WTC11 (cell line): ENCODE results near the gene MT1F.

ENCODE experiments used
- MAX ChIP-seq: sonication (generic); formaldehyde crosslinking; IDR thresholded peaks from 2 replicates; pipeline ENCODE4 v1.8.0; 2022; ENCODE audit warnings: mild to moderate bottlenecking, missing genetic modification reagents
- RELA ChIP-seq: sonication (generic); formaldehyde crosslinking; IDR thresholded peaks from 2 replicates; pipeline ENCODE4 v1.8.1; 2022; ENCODE audit warnings: missing genetic modification reagents, mild to moderate bottlenecking, borderline replicate concordance
- TF ChIP-seq, protein P1 (sequence below): fragments of 200-600 bp; IDR thresholded peaks from 2 replicates; pipeline ENCODE4 v1.8.0; 2022; ENCODE audit warnings: antibody characterized with exemption

GRCh38 chr16:56625140-56625942 is 32.4 kb upstream of the MT1F start, which contains the start of gene MT1E:
- TF ChIP-seq MAX, result peak; percentile 57
- TF ChIP-seq, protein P1, sequence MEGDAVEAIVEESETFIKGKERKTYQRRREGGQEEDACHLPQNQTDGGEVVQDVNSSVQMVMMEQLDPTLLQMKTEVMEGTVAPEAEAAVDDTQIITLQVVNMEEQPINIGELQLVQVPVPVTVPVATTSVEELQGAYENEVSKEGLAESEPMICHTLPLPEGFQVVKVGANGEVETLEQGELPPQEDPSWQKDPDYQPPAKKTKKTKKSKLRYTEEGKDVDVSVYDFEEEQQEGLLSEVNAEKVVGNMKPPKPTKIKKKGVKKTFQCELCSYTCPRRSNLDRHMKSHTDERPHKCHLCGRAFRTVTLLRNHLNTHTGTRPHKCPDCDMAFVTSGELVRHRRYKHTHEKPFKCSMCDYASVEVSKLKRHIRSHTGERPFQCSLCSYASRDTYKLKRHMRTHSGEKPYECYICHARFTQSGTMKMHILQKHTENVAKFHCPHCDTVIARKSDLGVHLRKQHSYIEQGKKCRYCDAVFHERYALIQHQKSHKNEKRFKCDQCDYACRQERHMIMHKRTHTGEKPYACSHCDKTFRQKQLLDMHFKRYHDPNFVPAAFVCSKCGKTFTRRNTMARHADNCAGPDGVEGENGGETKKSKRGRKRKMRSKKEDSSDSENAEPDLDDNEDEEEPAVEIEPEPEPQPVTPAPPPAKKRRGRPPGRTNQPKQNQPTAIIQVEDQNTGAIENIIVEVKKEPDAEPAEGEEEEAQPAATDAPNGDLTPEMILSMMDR, result no peak
- TF ChIP-seq RELA (CRISPR knock-in tag), result no peak
